ENCODE data around the gene EPHB2. TPM values are rescaled to one million over a fixed set of nuclear protein-coding genes. Genes with fewer than 3 reads are reported as not detected.

Gene EPHB2
- polyA plus RNA-seq, 2 of the 4 experiments (the other 2 are of a cell fraction), result 13.0 to 35.3 TPM

DNA sequence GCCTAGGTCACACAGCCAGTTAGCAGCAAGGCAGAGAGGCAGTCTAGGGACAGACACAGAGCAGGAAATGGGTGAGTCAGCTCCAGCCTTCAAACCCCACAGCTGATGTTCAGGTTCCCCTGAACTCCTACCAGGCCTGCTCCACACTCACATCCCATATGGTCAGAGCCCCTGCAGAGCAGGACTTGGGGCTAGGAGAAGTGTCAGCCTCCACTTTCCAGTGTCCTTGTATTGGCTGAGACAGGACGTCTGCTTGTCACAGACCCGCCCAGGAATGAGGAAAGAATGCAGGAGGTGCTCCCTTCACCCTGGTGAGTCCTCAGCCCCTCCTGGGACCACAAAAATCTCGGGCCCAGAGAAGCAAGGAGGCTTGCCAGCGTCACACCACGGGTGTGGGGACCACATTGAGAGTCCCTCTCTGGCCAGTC is 169.5 kb downstream of the EPHB2 start:
- H3K4me2 ChIP-seq, result no peak overlapping the region

DNA sequence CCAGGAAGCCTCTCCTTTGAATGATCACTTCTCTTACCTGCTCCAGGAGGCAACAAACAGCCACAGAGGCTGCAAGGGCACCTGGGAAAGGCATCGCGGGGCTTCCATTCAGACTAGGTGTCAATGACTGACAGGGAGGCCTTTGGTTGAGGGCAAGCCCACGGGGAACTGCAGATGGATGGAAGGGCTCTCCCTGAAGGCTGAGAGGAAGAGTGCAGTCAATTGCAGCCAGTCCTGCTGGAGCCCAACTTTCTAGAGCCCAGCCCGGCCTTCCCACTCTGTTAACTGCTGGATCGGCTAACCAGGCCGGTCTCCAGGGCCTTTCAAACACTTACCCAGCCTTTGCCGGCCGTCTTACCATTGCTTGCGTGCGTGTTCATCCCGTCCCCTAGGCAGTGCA is 172.8 kb downstream of the EPHB2 start:
- FAIRE-seq, result no peak
- Histone ChIP-seq H3K9me3 (no peaks in the 10 kb centered on the region), H3K4me3 (no peak overlapping the region), H3K4me2 (no peak overlapping the region), H3K27ac (no peak overlapping the region), H3K4me1 (no peaks in the 10 kb centered on the region)
- DNase-seq (ENCODE audit: low read depth in 1 of 2, low spot score in 1 of 2), result no peak
- WGBS (ENCODE audit: missing lambda C conversion rate), result 95% methylated on average over 9 of the region's 11 CpGs
- ATAC-seq, result no peak
- ChIA-PET CTCF (interaction anchor here (1.2 to 1.5 kb wide), 2 partner anchors 19 to 21 kb away, joined by 3 to 4 read pairs; no protein-coding TSS in a partner anchor), POLR2A (no interaction called here)
- TF ChIP-seq, protein P1, sequence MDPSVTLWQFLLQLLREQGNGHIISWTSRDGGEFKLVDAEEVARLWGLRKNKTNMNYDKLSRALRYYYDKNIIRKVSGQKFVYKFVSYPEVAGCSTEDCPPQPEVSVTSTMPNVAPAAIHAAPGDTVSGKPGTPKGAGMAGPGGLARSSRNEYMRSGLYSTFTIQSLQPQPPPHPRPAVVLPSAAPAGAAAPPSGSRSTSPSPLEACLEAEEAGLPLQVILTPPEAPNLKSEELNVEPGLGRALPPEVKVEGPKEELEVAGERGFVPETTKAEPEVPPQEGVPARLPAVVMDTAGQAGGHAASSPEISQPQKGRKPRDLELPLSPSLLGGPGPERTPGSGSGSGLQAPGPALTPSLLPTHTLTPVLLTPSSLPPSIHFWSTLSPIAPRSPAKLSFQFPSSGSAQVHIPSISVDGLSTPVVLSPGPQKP (IDR thresholded peaks at IDR 0.05; ENCODE audit: low read depth, low read length), result no peak
- TF ChIP-seq CEBPB (IDR thresholded peaks at IDR 0.05) (no peak), NFE2L2 (conservative IDR thresholded peaks at IDR 0.05; ENCODE audit: low read length) (no peak), ZSCAN20 (CRISPR knock-in tag; IDR thresholded peaks at IDR 0.05) (no peak), MAZ (IDR thresholded peaks at IDR 0.05; ENCODE audit: borderline replicate concordance, low read depth, low read length) (no peak), ZC3H11A (IDR thresholded peaks at IDR 0.05) (no peak), KDM5A (IDR thresholded peaks at IDR 0.05) (no peak), TP53 (CRISPR knock-in tag; IDR thresholded peaks at IDR 0.05) (no peak), HOXB13 (CRISPR knock-in tag; IDR thresholded peaks at IDR 0.05; ENCODE audit: low read depth) (no peak), FOSB (CRISPR knock-in tag; IDR thresholded peaks at IDR 0.05) (no peak), EHMT2 (IDR thresholded peaks at IDR 0.05; ENCODE audit: low read depth) (no peak), PHF8 (IDR thresholded peaks at IDR 0.05; ENCODE audit: borderline replicate concordance, low read depth) (no peak)
- TF ChIP-seq, protein P2, sequence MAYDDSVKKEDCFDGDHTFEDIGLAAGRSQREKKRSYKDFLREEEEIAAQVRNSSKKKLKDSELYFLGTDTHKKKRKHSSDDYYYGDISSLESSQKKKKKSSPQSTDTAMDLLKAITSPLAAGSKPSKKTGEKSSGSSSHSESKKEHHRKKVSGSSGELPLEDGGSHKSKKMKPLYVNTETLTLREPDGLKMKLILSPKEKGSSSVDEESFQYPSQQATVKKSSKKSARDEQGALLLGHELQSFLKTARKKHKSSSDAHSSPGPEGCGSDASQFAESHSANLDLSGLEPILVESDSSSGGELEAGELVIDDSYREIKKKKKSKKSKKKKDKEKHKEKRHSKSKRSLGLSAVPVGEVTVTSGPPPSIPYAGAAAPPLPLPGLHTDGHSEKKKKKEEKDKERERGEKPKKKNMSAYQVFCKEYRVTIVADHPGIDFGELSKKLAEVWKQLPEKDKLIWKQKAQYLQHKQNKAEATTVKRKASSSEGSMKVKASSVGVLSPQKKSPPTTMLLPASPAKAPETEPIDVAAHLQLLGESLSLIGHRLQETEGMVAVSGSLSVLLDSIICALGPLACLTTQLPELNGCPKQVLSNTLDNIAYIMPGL (CRISPR knock-in tag; IDR thresholded peaks at IDR 0.05; ENCODE audit: borderline replicate concordance), result no peak
- TF ChIP-seq, protein P3, sequence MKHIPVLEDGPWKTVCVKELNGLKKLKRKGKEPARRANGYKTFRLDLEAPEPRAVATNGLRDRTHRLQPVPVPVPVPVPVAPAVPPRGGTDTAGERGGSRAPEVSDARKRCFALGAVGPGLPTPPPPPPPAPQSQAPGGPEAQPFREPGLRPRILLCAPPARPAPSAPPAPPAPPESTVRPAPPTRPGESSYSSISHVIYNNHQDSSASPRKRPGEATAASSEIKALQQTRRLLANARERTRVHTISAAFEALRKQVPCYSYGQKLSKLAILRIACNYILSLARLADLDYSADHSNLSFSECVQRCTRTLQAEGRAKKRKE (CRISPR knock-in tag; IDR thresholded peaks at IDR 0.05; ENCODE audit: low read depth), result no peak

More for the DNA sequence above, 169.5 kb downstream of the EPHB2 start:
- Histone ChIP-seq H3K4me1 (no peaks in the 10 kb centered on the region), H3K27ac (no peak overlapping the region), H3K4me3 (no peak overlapping the region), H3K9me3 (no peaks in the 10 kb centered on the region)
- ATAC-seq, result peak; percentile 44 to 46; a peak in 3 of 6 replicates
- TF ChIP-seq EP300 (IDR thresholded peaks at IDR 0.05) (no peak), KDM5A (IDR thresholded peaks at IDR 0.05) (no peak), HDAC2 (IDR thresholded peaks at IDR 0.05) (no peak), FOSL2 (IDR thresholded peaks at IDR 0.05) (no peak), FOSL2 (CRISPR knock-in tag; IDR thresholded peaks at IDR 0.05) (no peak), FOXS1 (CRISPR knock-in tag; IDR thresholded peaks at IDR 0.05) (no peak), CBX2 (IDR thresholded peaks at IDR 0.05; ENCODE audit: borderline replicate concordance, low read depth) (no peak), HOXB13 (CRISPR knock-in tag; IDR thresholded peaks at IDR 0.05; ENCODE audit: low read depth) (no peak), CHD4 (IDR thresholded peaks at IDR 0.05; ENCODE audit: borderline replicate concordance) (no peak)
- TF ChIP-seq, protein P1 (IDR thresholded peaks at IDR 0.05; ENCODE audit: low read depth, low read length), result no peak
- ChIA-PET CTCF (interaction anchor here (1.7 kb wide), 1 partner anchor 177 kb away, joined by 4 read pairs; no protein-coding TSS in a partner anchor), POLR2A (no interaction called here)
- WGBS (ENCODE audit: missing lambda C conversion rate), result 70% methylated on average over 2 of the region's 5 CpGs
- no peak for DNase-seq (ENCODE audit: low read depth in 1 of 2, low spot score in 1 of 2)
- FAIRE-seq, result no peak
